ENCODE measurements around the gene SYTL3.

- TF ChIP-seq ZFP30 (CRISPR knock-in tag; IDR thresholded peaks at IDR 0.05; ENCODE audit: borderline replicate concordance) = no peak
- TF ChIP-seq SIX5 (IDR thresholded peaks at IDR 0.05; ENCODE audit: borderline replicate concordance in 1 of 2, insufficient read depth in 1 of 2, low read depth in 1 of 2, low read length in 2 of 2) = no peak
- no peak for TF ChIP-seq FOS (IDR thresholded peaks at IDR 0.05; ENCODE audit: extremely low read depth, insufficient read length)
- 0 out of 2 replicates have a peak, but pooled peaks have one; percentile 56 for TF ChIP-seq EZH2 (IDR thresholded peaks at IDR 0.05; ENCODE audit: borderline replicate concordance, low read depth, low read length)
- TF ChIP-seq MTA3 (IDR thresholded peaks at IDR 0.05; ENCODE audit: borderline replicate concordance) = no peak
- no peak for TF ChIP-seq ZNF23 (CRISPR knock-in tag; IDR thresholded peaks at IDR 0.05)
- no peak for TF ChIP-seq CTCF (IDR thresholded peaks at IDR 0.05 in 2 of 3, conservative IDR thresholded peaks at IDR 0.05 in 1 of 3; ENCODE audit: insufficient read depth in 2 of 3, low read depth in 1 of 3, low read length in 3 of 3)
- TF ChIP-seq DPF2 (IDR thresholded peaks at IDR 0.05) = no peak
- no peak for TF ChIP-seq SMC3 (conservative IDR thresholded peaks at IDR 0.05; ENCODE audit: insufficient read depth, low read depth, low read length)
- no peak for TF ChIP-seq CBX8 (IDR thresholded peaks at IDR 0.05; ENCODE audit: borderline replicate concordance, extremely low read depth, low read depth, low read length, poor library complexity, severe bottlenecking)
- TF ChIP-seq TOE1 (IDR thresholded peaks at IDR 0.05; ENCODE audit: borderline replicate concordance) = no peak
- TF ChIP-seq TOE1 (CRISPR knock-in tag; IDR thresholded peaks at IDR 0.05; ENCODE audit: borderline replicate concordance, low read depth) = no peak
Observed at GRCh38 chr6:158667360-158667981, 17.6 kb downstream of the SYTL3 start.

All from K562 (cell line).